K562 (cell line): ENCODE results near the gene ANXA7. TPM values are rescaled to one million over a fixed set of nuclear protein-coding genes. Genes with fewer than 3 reads are reported as not detected.
A peak's percentile ranks its signal among the peaks of the same experiment; 100 is the strongest.

Experiments
- BRF1 ChIP-seq: IDR thresholded peaks from 3 replicates; pipeline ENCODE4 v1.6.1; 2011; ENCODE audit warnings: borderline replicate concordance, mild to moderate bottlenecking; ENCODE audit not compliant: insufficient read length; ENCODE audit errors: extremely low read depth
- ELF1 ChIP-seq: fragments of 200-800 bp; sonication (Bioruptor generic); IDR thresholded peaks from 2 replicates; pipeline ENCODE4 v1.6.1; 2016; ENCODE audit warnings: missing genetic modification characterization, missing compliant biosample characterization
- MEF2D ChIP-seq: conservative IDR thresholded peaks from 2 replicates; pipeline ENCODE4 v1.6.1; 2016; ENCODE audit warnings: low read depth, missing genetic modification characterization, missing compliant biosample characterization
- PHB ChIP-seq: fragments of 250-450 bp; sonication (Bioruptor Pico); IDR thresholded peaks from 2 replicates; pipeline ENCODE4 v1.5.0; 2021
- POLR3A ChIP-seq: IDR thresholded peaks from 2 replicates; pipeline ENCODE4 v1.6.1; 2011; ENCODE audit warnings: borderline replicate concordance, mild to moderate bottlenecking, moderate library complexity; ENCODE audit not compliant: insufficient read length, insufficient read depth; ENCODE audit errors: extremely low read depth
- PPARD ChIP-seq: fragments of 250-450 bp; sonication (Bioruptor Pico); IDR thresholded peaks from 2 replicates; pipeline ENCODE4 v1.8.0; 2022; ENCODE audit warnings: inconsistent platforms, mild to moderate bottlenecking, moderate library complexity
- SNRNP70 ChIP-seq: fragments of 200-400 bp; formaldehyde crosslinking; optimal IDR thresholded peaks from 2 replicates; pipeline ENCODE3; 2017; ENCODE audit warnings: low read depth, low read length
- ZNF431 ChIP-seq: sonication (generic); formaldehyde crosslinking; IDR thresholded peaks from 2 replicates; pipeline ENCODE4 v1.8.0; 2022; ENCODE audit warnings: mild to moderate bottlenecking, missing genetic modification reagents
- ZNF583 ChIP-seq: fragments of 250-450 bp; sonication (Bioruptor Pico); IDR thresholded peaks from 2 replicates; pipeline ENCODE4 v1.4.0; 2020
- ZZZ3 ChIP-seq: fragments of 450-650 bp; IDR thresholded peaks from 2 replicates; pipeline ENCODE4 v1.6.1; 2016; ENCODE audit warnings: antibody characterized with exemption, mild to moderate bottlenecking, moderate library complexity
- polyA plus RNA-seq, 8 experiments: library from polyadenylated mRNA; depleted of rRNA in 4 of 8; stranded (reverse) in 5 of 8; unstranded in 3 of 8; fragments of >200 nt; fragmentation: Nextera tagmentation in 2 of 8; fragmentation: Illumina TruSeq in 1 of 8; extraction: Ambion mirVana in 2 of 8; extraction: Trizol in 1 of 8; gene quantifications; 2 replicates each; pipeline versions ENCODE4 v1.2.1 to v1.2.3, GENCODE V29; 2011 to 2014; ENCODE audit warnings: inconsistent platforms in 1 of 8, missing spikeins in 1 of 8
- total RNA-seq, 7 experiments: library from RNA; depleted of rRNA in 6 of 7; stranded (reverse); fragments of >200 nt in 6 of 7; fragmentation: Illumina TruSeq in 2 of 7; extraction: Trizol in 2 of 7; gene quantifications; 2 replicates each; pipeline versions ENCODE4 v1.2.1 to v1.2.3, GENCODE V29; 2011 to 2021; ENCODE audit warnings: low replicate concordance in 1 of 7
- TF ChIP-seq, protein P1 (sequence below): conservative IDR thresholded peaks from 2 replicates; pipeline ENCODE4 v1.6.1; 2011; ENCODE audit warnings: low read depth, mild to moderate bottlenecking, low read length; ENCODE audit not compliant: control insufficient read depth
- TF ChIP-seq, protein P2 (sequence below): sonication (generic); formaldehyde crosslinking; IDR thresholded peaks from 2 replicates; pipeline ENCODE4 v1.8.0; 2022; ENCODE audit warnings: mild to moderate bottlenecking, missing genetic modification reagents
- TF ChIP-seq, protein P3 (sequence below): fragments of 450-650 bp; IDR thresholded peaks from 2 replicates; pipeline ENCODE4 v1.6.1; 2016; ENCODE audit warnings: low read depth

Gene ANXA7
- total and polyA plus RNA-seq, 9 of the 15 experiments (the other 6 are each of a cell fraction or from before 2014, with no cell fraction given), result 81.6 to 157 (median 122) TPM

DNA sequence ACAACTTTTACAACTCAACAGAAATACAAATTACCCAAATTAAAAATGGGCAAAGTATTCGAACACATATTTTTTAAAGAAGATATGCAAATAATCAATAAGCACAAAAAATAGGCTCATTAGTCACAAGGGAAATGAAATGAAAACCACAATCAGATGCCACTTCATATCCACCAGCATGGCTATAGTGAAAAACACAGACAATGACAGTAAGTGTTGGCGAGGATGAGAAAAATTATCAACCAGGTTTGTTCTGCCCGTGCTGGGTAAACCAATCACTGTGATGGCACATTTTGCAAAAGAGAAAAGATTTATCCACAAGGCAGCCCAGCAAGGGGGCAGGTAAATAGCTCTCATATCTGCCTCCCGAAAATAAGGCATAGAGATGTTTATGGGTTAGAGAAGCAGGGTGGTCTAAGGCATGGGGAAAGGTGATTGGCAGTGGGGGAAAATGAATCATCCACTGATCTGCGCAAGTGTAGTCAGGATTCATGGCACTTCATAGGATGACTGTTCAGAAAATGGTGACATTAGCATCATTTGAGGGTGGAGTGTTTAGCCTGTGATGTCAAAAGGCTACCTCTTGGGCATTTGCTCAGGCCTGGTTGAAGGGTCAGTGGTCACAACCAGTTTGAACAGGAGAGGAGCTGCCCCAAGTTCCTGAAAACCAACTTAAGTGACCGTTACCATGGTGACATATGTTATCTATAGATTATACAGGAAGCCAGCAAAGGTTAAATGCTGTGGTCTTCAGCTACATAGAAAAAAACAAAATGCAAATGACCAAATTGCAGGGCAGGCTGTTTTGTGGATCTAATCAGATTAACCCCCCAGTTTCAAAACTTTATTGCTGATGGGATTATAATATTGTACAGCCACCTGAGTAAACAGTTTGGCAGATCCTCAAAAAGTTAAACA, 47.2 kb downstream of the ANXA7 start (continued):
- TF ChIP-seq, protein P1, sequence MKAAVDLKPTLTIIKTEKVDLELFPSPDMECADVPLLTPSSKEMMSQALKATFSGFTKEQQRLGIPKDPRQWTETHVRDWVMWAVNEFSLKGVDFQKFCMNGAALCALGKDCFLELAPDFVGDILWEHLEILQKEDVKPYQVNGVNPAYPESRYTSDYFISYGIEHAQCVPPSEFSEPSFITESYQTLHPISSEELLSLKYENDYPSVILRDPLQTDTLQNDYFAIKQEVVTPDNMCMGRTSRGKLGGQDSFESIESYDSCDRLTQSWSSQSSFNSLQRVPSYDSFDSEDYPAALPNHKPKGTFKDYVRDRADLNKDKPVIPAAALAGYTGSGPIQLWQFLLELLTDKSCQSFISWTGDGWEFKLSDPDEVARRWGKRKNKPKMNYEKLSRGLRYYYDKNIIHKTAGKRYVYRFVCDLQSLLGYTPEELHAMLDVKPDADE, result no peak
- TF ChIP-seq ZNF583 (peak; percentile 79; the same call in 1 of the 2 replicates), BRF1 (no peak), MEF2D (tag) (no peak; the same call in 1 of the 2 replicates), PPARD (CRISPR knock-in tag) (no peak), POLR3A (no peak), SNRNP70 (no peak), ZNF431 (CRISPR knock-in tag) (no peak), PHB (CRISPR knock-in tag) (no peak), ELF1 (tag) (peak; percentile 74), ZZZ3 (no peak)
- TF ChIP-seq, protein P2, sequence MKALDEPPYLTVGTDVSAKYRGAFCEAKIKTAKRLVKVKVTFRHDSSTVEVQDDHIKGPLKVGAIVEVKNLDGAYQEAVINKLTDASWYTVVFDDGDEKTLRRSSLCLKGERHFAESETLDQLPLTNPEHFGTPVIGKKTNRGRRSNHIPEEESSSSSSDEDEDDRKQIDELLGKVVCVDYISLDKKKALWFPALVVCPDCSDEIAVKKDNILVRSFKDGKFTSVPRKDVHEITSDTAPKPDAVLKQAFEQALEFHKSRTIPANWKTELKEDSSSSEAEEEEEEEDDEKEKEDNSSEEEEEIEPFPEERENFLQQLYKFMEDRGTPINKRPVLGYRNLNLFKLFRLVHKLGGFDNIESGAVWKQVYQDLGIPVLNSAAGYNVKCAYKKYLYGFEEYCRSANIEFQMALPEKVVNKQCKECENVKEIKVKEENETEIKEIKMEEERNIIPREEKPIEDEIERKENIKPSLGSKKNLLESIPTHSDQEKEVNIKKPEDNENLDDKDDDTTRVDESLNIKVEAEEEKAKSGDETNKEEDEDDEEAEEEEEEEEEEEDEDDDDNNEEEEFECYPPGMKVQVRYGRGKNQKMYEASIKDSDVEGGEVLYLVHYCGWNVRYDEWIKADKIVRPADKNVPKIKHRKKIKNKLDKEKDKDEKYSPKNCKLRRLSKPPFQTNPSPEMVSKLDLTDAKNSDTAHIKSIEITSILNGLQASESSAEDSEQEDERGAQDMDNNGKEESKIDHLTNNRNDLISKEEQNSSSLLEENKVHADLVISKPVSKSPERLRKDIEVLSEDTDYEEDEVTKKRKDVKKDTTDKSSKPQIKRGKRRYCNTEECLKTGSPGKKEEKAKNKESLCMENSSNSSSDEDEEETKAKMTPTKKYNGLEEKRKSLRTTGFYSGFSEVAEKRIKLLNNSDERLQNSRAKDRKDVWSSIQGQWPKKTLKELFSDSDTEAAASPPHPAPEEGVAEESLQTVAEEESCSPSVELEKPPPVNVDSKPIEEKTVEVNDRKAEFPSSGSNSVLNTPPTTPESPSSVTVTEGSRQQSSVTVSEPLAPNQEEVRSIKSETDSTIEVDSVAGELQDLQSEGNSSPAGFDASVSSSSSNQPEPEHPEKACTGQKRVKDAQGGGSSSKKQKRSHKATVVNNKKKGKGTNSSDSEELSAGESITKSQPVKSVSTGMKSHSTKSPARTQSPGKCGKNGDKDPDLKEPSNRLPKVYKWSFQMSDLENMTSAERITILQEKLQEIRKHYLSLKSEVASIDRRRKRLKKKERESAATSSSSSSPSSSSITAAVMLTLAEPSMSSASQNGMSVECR, result no peak
- TF ChIP-seq, protein P3, sequence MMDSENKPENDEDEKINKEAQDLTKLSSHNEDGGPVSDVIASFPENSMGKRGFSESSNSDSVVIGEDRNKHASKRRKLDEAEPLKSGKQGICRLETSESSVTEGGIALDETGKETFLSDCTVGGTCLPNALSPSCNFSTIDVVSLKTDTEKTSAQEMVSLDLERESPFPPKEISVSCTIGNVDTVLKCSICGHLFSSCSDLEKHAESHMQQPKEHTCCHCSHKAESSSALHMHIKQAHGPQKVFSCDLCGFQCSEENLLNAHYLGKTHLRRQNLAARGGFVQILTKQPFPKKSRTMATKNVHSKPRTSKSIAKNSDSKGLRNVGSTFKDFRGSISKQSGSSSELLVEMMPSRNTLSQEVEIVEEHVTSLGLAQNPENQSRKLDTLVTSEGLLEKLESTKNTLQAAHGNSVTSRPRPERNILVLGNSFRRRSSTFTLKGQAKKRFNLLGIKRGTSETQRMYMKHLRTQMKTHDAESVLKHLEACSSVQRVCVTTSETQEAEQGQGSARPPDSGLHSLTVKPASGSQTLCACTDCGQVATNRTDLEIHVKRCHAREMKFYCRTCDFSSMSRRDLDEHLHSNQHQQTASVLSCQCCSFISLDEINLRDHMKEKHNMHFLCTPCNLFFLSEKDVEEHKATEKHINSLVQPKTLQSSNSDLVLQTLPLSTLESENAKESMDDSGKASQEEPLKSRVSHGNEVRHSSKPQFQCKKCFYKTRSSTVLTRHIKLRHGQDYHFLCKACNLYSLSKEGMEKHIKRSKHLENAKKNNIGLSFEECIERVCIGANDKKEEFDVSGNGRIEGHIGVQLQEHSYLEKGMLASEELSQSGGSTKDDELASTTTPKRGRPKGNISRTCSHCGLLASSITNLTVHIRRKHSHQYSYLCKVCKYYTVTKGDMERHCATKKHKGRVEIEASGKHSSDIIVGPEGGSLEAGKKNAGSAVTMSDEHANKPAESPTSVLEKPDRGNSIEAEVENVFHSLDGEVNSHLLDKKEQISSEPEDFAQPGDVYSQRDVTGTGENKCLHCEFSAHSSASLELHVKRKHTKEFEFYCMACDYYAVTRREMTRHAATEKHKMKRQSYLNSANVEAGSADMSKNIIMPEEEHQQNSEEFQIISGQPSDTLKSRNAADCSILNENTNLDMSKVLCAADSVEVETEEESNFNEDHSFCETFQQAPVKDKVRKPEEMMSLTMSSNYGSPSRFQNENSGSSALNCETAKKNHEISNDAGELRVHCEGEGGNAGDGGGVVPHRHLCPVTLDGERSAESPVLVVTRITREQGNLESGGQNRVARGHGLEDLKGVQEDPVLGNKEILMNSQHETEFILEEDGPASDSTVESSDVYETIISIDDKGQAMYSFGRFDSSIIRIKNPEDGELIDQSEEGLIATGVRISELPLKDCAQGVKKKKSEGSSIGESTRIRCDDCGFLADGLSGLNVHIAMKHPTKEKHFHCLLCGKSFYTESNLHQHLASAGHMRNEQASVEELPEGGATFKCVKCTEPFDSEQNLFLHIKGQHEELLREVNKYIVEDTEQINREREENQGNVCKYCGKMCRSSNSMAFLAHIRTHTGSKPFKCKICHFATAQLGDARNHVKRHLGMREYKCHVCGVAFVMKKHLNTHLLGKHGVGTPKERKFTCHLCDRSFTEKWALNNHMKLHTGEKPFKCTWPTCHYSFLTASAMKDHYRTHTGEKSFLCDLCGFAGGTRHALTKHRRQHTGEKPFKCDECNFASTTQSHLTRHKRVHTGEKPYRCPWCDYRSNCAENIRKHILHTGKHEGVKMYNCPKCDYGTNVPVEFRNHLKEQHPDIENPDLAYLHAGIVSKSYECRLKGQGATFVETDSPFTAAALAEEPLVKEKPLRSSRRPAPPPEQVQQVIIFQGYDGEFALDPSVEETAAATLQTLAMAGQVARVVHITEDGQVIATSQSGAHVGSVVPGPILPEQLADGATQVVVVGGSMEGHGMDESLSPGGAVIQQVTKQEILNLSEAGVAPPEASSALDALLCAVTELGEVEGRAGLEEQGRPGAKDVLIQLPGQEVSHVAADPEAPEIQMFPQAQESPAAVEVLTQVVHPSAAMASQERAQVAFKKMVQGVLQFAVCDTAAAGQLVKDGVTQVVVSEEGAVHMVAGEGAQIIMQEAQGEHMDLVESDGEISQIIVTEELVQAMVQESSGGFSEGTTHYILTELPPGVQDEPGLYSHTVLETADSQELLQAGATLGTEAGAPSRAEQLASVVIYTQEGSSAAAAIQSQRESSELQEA, result no peak
